Trophoblast cell (in vitro differentiated cells and primary cell): Measurements from ENCODE around the gene INTS14.
"Not testable (repeated sequence)": the region's sequence is repeated elsewhere in the genome, so short reads cannot be mapped to it uniquely, and the experiment has no call there.

Source experiments
- DNase-seq, 2 donors: peaks; one replicate each; pipeline ENCODE4 v3.0.0-alpha.2; 2016
- H2AFZ ChIP-seq: 2 replicates; pipeline ENCODE4 v1.6.1; 2013; ENCODE audit warnings: low read length, moderate library complexity, mild to moderate bottlenecking; ENCODE audit not compliant: insufficient read depth, poor library complexity
- H2AK5ac ChIP-seq: 2 replicates; pipeline ENCODE4 v1.6.1; 2013; ENCODE audit warnings: mild to moderate bottlenecking, low read length
- H2BK120ac ChIP-seq: 2 replicates; pipeline ENCODE4 v1.6.1; 2013; ENCODE audit warnings: low read length, mild to moderate bottlenecking, moderate library complexity; ENCODE audit not compliant: insufficient read depth, poor library complexity
- H2BK12ac ChIP-seq: 2 replicates; pipeline ENCODE4 v1.6.1; 2013; ENCODE audit warnings: mild to moderate bottlenecking, low read length, moderate library complexity
- H2BK5ac ChIP-seq: 2 replicates; pipeline ENCODE4 v1.6.1; 2013; ENCODE audit warnings: low read length, low read depth, moderate library complexity, mild to moderate bottlenecking; ENCODE audit not compliant: poor library complexity
- H3K14ac ChIP-seq: 2 replicates; pipeline ENCODE4 v1.6.1; 2013; ENCODE audit warnings: mild to moderate bottlenecking, low read length
- H3K18ac ChIP-seq: 2 replicates; pipeline ENCODE4 v1.6.1; 2013; ENCODE audit warnings: mild to moderate bottlenecking, low read length
- H3K23ac ChIP-seq: 2 replicates; pipeline ENCODE4 v1.6.1; 2013; ENCODE audit warnings: low read length
- H3K27ac ChIP-seq: 2 replicates; pipeline ENCODE4 v1.5.1; 2013; ENCODE audit warnings: low read depth, mild to moderate bottlenecking, inconsistent platforms, low read length, moderate library complexity
- H3K27me3 ChIP-seq: 2 replicates; pipeline ENCODE4 v1.6.1; 2013; ENCODE audit warnings: inconsistent platforms, mild to moderate bottlenecking, low read length, moderate library complexity; ENCODE audit not compliant: insufficient read depth
- H3K36me3 ChIP-seq, 2 experiments: 1 replicate in 1 of 2; 2 replicates in 1 of 2; pipeline ENCODE4 v1.6.1; 2013; ENCODE audit warnings: low read length in 2 of 2, mild to moderate bottlenecking in 2 of 2, moderate library complexity in 1 of 2; ENCODE audit not compliant: insufficient read depth in 2 of 2, control insufficient read depth in 1 of 2
- H3K4ac ChIP-seq: 2 replicates; pipeline ENCODE4 v1.6.1; 2013; ENCODE audit warnings: low read depth, mild to moderate bottlenecking, low read length, moderate library complexity
- H3K4me1 ChIP-seq, 2 experiments: 1 replicate in 1 of 2; 2 replicates in 1 of 2; pipeline ENCODE4 v1.6.1; 2013; ENCODE audit warnings: low read length in 2 of 2, mild to moderate bottlenecking in 2 of 2, moderate library complexity in 1 of 2; ENCODE audit not compliant: insufficient read depth in 2 of 2, control insufficient read depth in 1 of 2
- H3K4me2 ChIP-seq: 2 replicates; pipeline ENCODE4 v1.6.1; 2013; ENCODE audit warnings: inconsistent platforms, mild to moderate bottlenecking, low read length, moderate library complexity
- H3K4me3 ChIP-seq: 2 replicates; pipeline ENCODE4 v1.5.1; 2013; ENCODE audit warnings: mild to moderate bottlenecking, low read depth, low read length, inconsistent platforms
- H3K79me1 ChIP-seq: one replicate; pipeline ENCODE4 v1.6.1; 2013; ENCODE audit warnings: low read length
- H3K79me2 ChIP-seq: 2 replicates; pipeline ENCODE4 v1.6.1; 2013; ENCODE audit warnings: low read length, mild to moderate bottlenecking; ENCODE audit not compliant: control insufficient read depth, insufficient read depth, poor library complexity
- H3K9ac ChIP-seq: 2 replicates; pipeline ENCODE4 v1.6.1; 2013; ENCODE audit warnings: mild to moderate bottlenecking, low read length
- H3K9me3 ChIP-seq: 2 replicates; pipeline ENCODE4 v1.6.1; 2013; ENCODE audit warnings: low read depth, mild to moderate bottlenecking, control low read depth, inconsistent platforms, low read length; ENCODE audit not compliant: insufficient read depth
- H4K12ac ChIP-seq: 2 replicates; pipeline ENCODE4 v1.6.1; 2013; ENCODE audit warnings: low read depth, mild to moderate bottlenecking, low read length, moderate library complexity
- H4K8ac ChIP-seq: 2 replicates; pipeline ENCODE4 v1.6.1; 2013; ENCODE audit warnings: low read depth, mild to moderate bottlenecking, low read length, moderate library complexity
- H4K91ac ChIP-seq: one replicate; pipeline ENCODE4 v1.6.1; 2013; ENCODE audit warnings: low read depth, mild to moderate bottlenecking, low read length, moderate library complexity
- WGBS: extraction: QIAGEN DNeasy Blood & Tissue Kit; methylation state at CpG from one replicate; pipeline ENCODE4 v1.1.7; 2013; ENCODE audit warnings: missing lambda C conversion rate; ENCODE audit not compliant: insufficient read length, insufficient coverage; ENCODE audit errors: extremely low coverage; 5-methylcytosine and 5-hydroxymethylcytosine counted together

INTS14 gene

GRCh38 chr15:65556622-65557021 lies 54.3 kb downstream of the INTS14 start:
- Histone ChIP-seq H3K14ac (no peak overlapping the region), H4K12ac (no peak overlapping the region), H4K91ac (no peak overlapping the region), H3K9ac (no peak overlapping the region), H3K9me3 (no peaks in the 10 kb centered on the region), H2BK5ac (no peak overlapping the region), H2AK5ac (no peak overlapping the region), H3K4me3 (peak overlapping the region; percentile 32), H3K4me1 (peaks cover 5 to 9% of the 10 kb centered on the region in 2 experiments), H2AFZ (no peak overlapping the region), H3K36me3 (peaks cover 2 to 17% of the 10 kb centered on the region in 2 experiments), H3K27ac (no peak overlapping the region), H3K23ac (no peak overlapping the region), H3K27me3 (no peaks in the 10 kb centered on the region), H3K4ac (no peak overlapping the region), H3K79me2 (no peaks in the 10 kb centered on the region), H4K8ac (no peak overlapping the region), H2BK12ac (no peak overlapping the region), H3K79me1 (peaks cover 4% of the 10 kb centered on the region), H3K18ac (no peak overlapping the region), H3K4me2 (no peak overlapping the region), H2BK120ac (no peak overlapping the region)
- no CpG with 5 or more reads among the region's 7 CpGs for WGBS
- DNase-seq = no peak

GRCh38 chr15:65553691-65554090 lies 57.2 kb downstream of the INTS14 start:
- Histone ChIP-seq H4K12ac (no peak overlapping the region), H3K27me3 (no peaks in the 10 kb centered on the region), H3K14ac (no peak overlapping the region), H2BK12ac (no peak overlapping the region), H3K79me1 (no peaks in the 10 kb centered on the region), H2AK5ac (no peak overlapping the region), H3K36me3 (peaks cover 2 to 11% of the 10 kb centered on the region in 2 experiments), H3K23ac (no peak overlapping the region), H3K27ac (no peak overlapping the region), H3K9ac (no peak overlapping the region), H3K18ac (no peak overlapping the region), H2BK120ac (no peak overlapping the region), H4K8ac (no peak overlapping the region), H4K91ac (no peak overlapping the region), H3K9me3 (no peaks in the 10 kb centered on the region), H2BK5ac (no peak overlapping the region), H3K79me2 (no peaks in the 10 kb centered on the region), H3K4ac (no peak overlapping the region), H3K4me2 (no peak overlapping the region), H2AFZ (no peak overlapping the region), H3K4me3 (no peak overlapping the region), H3K4me1 (peaks cover 0 to 2% of the 10 kb centered on the region in 2 experiments)
- DNase-seq = no peak
- no CpG with 5 or more reads among the region's 3 CpGs for WGBS

GRCh38 chr15:65552851-65553250 lies 58.1 kb downstream of the INTS14 start:
- H2BK12ac ChIP-seq, H2AK5ac ChIP-seq, H3K79me1 ChIP-seq, H2BK120ac ChIP-seq, H3K14ac ChIP-seq, H4K91ac ChIP-seq, H4K8ac ChIP-seq, H3K4ac ChIP-seq, H2BK5ac ChIP-seq, H3K4me2 ChIP-seq, H3K27ac ChIP-seq, H3K4me1 ChIP-seq, H3K18ac ChIP-seq, H3K79me2 ChIP-seq, H3K27me3 ChIP-seq, H3K9me3 ChIP-seq, DNase-seq, H3K36me3 ChIP-seq, H2AFZ ChIP-seq, H3K9ac ChIP-seq, H4K12ac ChIP-seq, H3K4me3 ChIP-seq, H3K23ac ChIP-seq: not testable (repeated sequence)
- no CpG with 5 or more reads among the region's 6 CpGs for WGBS

- H3K4me1 ChIP-seq = no peaks in the 10 kb centered on the region
- DNase-seq = no peak
- H3K27me3 ChIP-seq = no peaks in the 10 kb centered on the region
- H4K12ac ChIP-seq = no peak overlapping the region
- H3K9me3 ChIP-seq = no peaks in the 10 kb centered on the region
- no peak overlapping the region for H3K4me3 ChIP-seq
- H4K91ac ChIP-seq = no peak overlapping the region
- no peak overlapping the region for H3K4me2 ChIP-seq
- no peak overlapping the region for H2BK5ac ChIP-seq
- H3K9ac ChIP-seq = no peak overlapping the region
- H3K4ac ChIP-seq = no peak overlapping the region
- H3K27ac ChIP-seq = no peak overlapping the region
- H2BK12ac ChIP-seq = no peak overlapping the region
- H2AFZ ChIP-seq = no peak overlapping the region
- no peak overlapping the region for H3K14ac ChIP-seq
- no peak overlapping the region for H2BK120ac ChIP-seq
- peaks cover 4% of the 10 kb centered on the region for H3K79me2 ChIP-seq
- no peak overlapping the region for H4K8ac ChIP-seq
- H3K23ac ChIP-seq = no peak overlapping the region
- H2AK5ac ChIP-seq = no peak overlapping the region
- no peak overlapping the region for H3K18ac ChIP-seq
- WGBS = no CpG with 5 or more reads among the region's 2 CpGs
- no peaks in the 10 kb centered on the region for H3K79me1 ChIP-seq
- H3K36me3 ChIP-seq = peaks cover 2 to 4% of the 10 kb centered on the region in 2 experiments
Observed at GRCh38 chr15:65551183-65551582, 59.7 kb downstream of the INTS14 start.
